ENCODE results near the gene MAGI3.
"Not testable (repeated sequence)": the region's sequence is repeated elsewhere in the genome, so short reads cannot be mapped to it uniquely, and the experiment has no call there.

DNA sequence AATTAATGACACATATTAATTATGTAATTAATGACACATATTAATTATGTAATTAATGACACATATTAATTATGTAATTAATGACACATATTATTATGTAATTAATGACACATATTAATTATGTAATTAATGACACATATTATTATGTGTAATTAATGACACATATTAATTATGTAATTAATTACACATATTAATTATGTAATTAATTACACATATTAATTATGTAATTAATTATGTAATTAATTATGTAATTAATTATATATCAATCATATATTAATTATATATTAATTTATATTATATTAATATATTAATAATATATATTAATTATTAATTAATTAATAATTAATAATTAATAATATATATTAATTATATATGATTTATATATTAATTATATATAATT, 25.8 kb downstream of the MAGI3 start:
- TF ChIP-seq, protein P1, sequence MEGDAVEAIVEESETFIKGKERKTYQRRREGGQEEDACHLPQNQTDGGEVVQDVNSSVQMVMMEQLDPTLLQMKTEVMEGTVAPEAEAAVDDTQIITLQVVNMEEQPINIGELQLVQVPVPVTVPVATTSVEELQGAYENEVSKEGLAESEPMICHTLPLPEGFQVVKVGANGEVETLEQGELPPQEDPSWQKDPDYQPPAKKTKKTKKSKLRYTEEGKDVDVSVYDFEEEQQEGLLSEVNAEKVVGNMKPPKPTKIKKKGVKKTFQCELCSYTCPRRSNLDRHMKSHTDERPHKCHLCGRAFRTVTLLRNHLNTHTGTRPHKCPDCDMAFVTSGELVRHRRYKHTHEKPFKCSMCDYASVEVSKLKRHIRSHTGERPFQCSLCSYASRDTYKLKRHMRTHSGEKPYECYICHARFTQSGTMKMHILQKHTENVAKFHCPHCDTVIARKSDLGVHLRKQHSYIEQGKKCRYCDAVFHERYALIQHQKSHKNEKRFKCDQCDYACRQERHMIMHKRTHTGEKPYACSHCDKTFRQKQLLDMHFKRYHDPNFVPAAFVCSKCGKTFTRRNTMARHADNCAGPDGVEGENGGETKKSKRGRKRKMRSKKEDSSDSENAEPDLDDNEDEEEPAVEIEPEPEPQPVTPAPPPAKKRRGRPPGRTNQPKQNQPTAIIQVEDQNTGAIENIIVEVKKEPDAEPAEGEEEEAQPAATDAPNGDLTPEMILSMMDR (IDR thresholded peaks at IDR 0.05): not testable (repeated sequence)
- TF ChIP-seq FOSB (CRISPR knock-in tag; IDR thresholded peaks at IDR 0.05); MYC (IDR thresholded peaks at IDR 0.05; ENCODE audit: borderline replicate concordance, low read length); BHLHE40 (IDR thresholded peaks at IDR 0.05; ENCODE audit: low read depth, low read length); MAFK (IDR thresholded peaks at IDR 0.05; ENCODE audit: partially characterized antibody); POLR2A (IDR thresholded peaks at IDR 0.05; ENCODE audit: low read length); RFX5 (IDR thresholded peaks at IDR 0.05); NPAS2 (CRISPR knock-in tag; IDR thresholded peaks at IDR 0.05; ENCODE audit: borderline replicate concordance); NFE2L2 (conservative IDR thresholded peaks at IDR 0.05; ENCODE audit: low read length); SMC3 (IDR thresholded peaks at IDR 0.05): not testable (repeated sequence)
- TF ChIP-seq, protein P2, sequence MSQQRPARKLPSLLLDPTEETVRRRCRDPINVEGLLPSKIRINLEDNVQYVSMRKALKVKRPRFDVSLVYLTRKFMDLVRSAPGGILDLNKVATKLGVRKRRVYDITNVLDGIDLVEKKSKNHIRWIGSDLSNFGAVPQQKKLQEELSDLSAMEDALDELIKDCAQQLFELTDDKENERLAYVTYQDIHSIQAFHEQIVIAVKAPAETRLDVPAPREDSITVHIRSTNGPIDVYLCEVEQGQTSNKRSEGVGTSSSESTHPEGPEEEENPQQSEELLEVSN (IDR thresholded peaks at IDR 0.05; ENCODE audit: borderline replicate concordance, low read depth): not testable (repeated sequence)

Measured in A549 (cell line).